DND-41 (cell line): ENCODE data around the gene ORM2.

Experiments used
- CTCF ChIP-seq: IDR thresholded peaks from 2 replicates; pipeline ENCODE4 v1.5.1; 2012; ENCODE audit warnings: borderline replicate concordance, low read length, moderate library complexity, mild to moderate bottlenecking; ENCODE audit not compliant: poor library complexity, severe bottlenecking; ENCODE audit errors: extremely low read depth
- EZH2 ChIP-seq: IDR thresholded peaks from 3 replicates; pipeline ENCODE4 v1.6.1; 2012; ENCODE audit warnings: borderline replicate concordance, low read depth, mild to moderate bottlenecking, moderate library complexity, low read length, inconsistent platforms; ENCODE audit not compliant: severe bottlenecking

GRCh38 chr9:114321759-114322158, 7.9 kb upstream of the ORM2 start:
- TF ChIP-seq EZH2 (no peak), CTCF (no peak)
